Measurements from ENCODE around the gene RBFOX1.

- TF ChIP-seq CTCF (IDR thresholded peaks at IDR 0.05; ENCODE audit: insufficient read depth, low read depth, low read length): no peak
- no peak for TF ChIP-seq EZH2 (IDR thresholded peaks at IDR 0.05; ENCODE audit: insufficient read depth, low read length)
Observed at GRCh38 chr16:7521834-7522233, 189.2 kb downstream of the RBFOX1 start.
